GM06990 (cell line): ENCODE results near the gene CNTNAP4.

ENCODE experiments used
- DNase-seq: peaks from one replicate; pipeline ENCODE4 v3.0.0-alpha.2; 2011; ENCODE audit not compliant: insufficient read length; ENCODE audit errors: extremely low read depth
- H3K27me3 ChIP-seq: replicated peaks from 2 replicates; pipeline ENCODE4 v1.6.0; 2011; ENCODE audit warnings: low read length; ENCODE audit not compliant: control insufficient read depth, insufficient read depth
- H3K36me3 ChIP-seq: 2 replicates; pipeline ENCODE4 v1.5.1; 2011; ENCODE audit warnings: low read length; ENCODE audit not compliant: control insufficient read depth, insufficient read depth
- H3K4me3 ChIP-seq: replicated peaks from 2 replicates; pipeline ENCODE4 v1.5.1; 2011; ENCODE audit warnings: low read depth, mild to moderate bottlenecking, control low read depth, low read length
- CTCF ChIP-seq: IDR thresholded peaks from 2 replicates; pipeline ENCODE4 v1.5.1; 2011; ENCODE audit warnings: low read length, control low read depth, mild to moderate bottlenecking, inconsistent platforms; ENCODE audit not compliant: insufficient read depth, poor library complexity, severe bottlenecking

The CNTNAP4 gene

GRCh38 chr16:76292218-76292617 is 15.0 kb downstream of the CNTNAP4 start:
- TF ChIP-seq CTCF, result no peak
- DNase-seq, result no peak
- no peaks in the 10 kb centered on the region for H3K27me3 ChIP-seq
- H3K4me3 ChIP-seq, result no peak overlapping the region
- no peaks in the 10 kb centered on the region for H3K36me3 ChIP-seq

GRCh38 chr16:76293980-76294379 is 16.8 kb downstream of the CNTNAP4 start:
- no peaks in the 10 kb centered on the region for H3K27me3 ChIP-seq
- H3K36me3 ChIP-seq, result no peaks in the 10 kb centered on the region
- no peak overlapping the region for H3K4me3 ChIP-seq
- DNase-seq, result no peak
- TF ChIP-seq CTCF, result no peak

GRCh38 chr16:76294396-76295214 is 17.4 kb downstream of the CNTNAP4 start:
- Histone ChIP-seq H3K36me3 (no peaks in the 10 kb centered on the region), H3K27me3 (no peaks in the 10 kb centered on the region), H3K4me3 (no peak overlapping the region)
- DNase-seq, result no peak
- TF ChIP-seq CTCF, result no peak

- Histone ChIP-seq H3K27me3 (no peaks in the 10 kb centered on the region), H3K36me3 (no peaks in the 10 kb centered on the region)
- DNase-seq, result no peak
Observed at GRCh38 chr16:76297941-76298340, 20.7 kb downstream of the CNTNAP4 start.

GRCh38 chr16:76303637-76304314 is 26.6 kb downstream of the CNTNAP4 start:
- Histone ChIP-seq H3K27me3 (no peaks in the 10 kb centered on the region), H3K4me3 (no peak overlapping the region), H3K36me3 (no peaks in the 10 kb centered on the region)
- no peak for DNase-seq
- TF ChIP-seq CTCF, result no peak

More at GRCh38 chr16:76297941-76298340, 20.7 kb downstream of the CNTNAP4 start:
- no peak overlapping the region for H3K4me3 ChIP-seq
- no peak for TF ChIP-seq CTCF
